ENCODE data around the gene GNG2.
A peak's percentile ranks its signal among the peaks of the same experiment; 100 is the strongest.

Gene GNG2

DNA sequence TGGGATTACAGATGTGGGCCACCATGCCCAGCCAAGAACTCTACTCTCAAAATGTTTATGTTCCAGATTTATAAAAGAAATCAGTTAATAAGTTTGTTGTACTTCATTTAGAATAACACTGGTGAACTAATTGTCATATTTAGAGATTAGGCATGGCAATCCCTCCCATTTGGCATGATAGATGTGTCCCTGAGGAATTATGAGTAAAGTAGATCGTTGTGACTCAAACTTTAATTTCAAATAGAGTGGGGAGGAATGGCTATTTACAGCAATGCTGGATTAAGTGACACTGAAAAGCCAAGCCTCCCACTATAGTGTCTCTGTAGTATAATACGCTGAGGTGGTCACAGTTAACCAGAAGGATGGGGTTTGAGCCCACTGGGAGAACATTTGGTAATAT is 89.6 kb downstream of the GNG2 start:
- no peak for DNase-seq

DNA sequence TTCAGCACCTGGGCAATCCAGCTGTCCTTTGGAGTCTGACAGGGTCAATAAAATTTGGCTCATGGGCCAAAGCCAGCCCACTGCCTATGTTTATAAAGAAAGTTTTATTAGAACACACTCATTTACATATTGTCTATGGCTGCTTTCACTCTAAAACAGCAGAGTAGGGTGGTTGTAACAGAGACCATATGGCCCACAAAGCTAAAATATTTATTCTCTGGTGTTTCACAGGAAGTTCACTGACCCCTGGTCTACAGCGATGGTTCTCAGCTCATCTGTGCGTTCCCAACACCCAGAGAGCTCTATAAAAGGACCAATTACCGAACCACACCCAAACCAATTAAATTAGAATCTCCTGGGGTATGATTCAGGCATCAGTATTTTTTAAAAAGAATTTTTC is 91.2 kb downstream of the GNG2 start:
- DNase-seq: no peak

- no peak for DNase-seq
These were observed 93.6 kb downstream of the GNG2 start for GRCh38 chr14:51954031-51954430.

DNA sequence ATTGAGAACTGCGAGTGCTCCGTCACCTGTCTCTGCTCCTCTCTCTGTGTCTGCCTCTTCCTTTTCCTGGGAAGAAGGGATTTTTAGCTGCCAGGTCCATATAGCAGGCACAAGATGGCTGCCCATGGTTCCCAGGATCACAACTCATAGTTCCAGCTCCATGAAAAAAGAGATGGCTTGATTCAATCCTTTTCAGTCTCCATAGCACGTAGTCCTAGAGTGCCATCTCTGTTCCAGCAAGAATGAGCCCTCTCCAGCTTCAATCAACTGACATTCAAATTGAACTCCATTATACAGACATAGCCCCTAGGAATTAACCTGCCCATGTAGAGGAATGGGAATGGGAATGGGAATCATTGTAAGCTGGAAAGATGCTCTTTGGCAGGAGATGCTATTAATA is 94.2 kb downstream of the GNG2 start:
- DNase-seq: no peak

DNA sequence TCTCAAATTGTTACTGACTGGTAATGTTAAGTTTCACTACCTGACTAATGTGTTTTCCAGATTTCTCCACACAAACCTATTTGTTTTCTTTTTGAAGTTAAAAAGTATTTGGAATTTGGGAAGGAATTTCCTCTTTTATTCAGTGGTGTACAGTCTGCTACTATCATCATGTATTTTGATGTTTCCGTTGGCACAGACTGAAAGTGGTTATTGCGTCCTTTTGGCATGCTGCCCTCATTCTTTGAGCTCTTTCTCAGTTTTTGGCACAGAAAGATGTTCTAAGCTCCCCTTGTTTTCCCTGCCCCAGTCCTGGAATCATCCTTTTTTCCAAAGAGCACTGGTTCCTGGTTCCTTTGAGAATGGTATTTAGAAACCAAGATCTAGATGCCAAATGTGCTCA is 97.5 kb downstream of the GNG2 start:
- no peak for DNase-seq

- DNase-seq: no peak
These were observed 99.5 kb downstream of the GNG2 start for GRCh38 chr14:51959928-51960327.

DNA sequence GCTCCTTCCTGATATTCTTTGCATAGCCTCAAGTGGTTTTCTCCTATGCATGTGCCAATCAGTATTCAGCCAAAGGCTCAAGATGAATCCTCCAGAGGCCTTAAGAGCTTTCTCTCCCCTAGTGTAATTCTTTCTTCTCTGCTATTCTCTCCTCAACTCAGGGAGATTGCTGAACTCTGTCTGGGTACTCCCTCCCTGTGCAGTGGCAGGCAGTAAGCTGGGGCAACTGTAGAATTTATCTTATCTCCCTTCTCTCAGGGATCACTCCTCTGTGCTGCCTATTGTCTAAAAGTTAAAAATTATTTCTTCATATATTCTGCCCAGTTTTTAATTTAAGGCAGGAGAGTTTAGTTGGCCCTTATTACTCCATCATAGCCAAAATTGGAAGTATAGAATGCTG is 100.5 kb downstream of the GNG2 start:
- no peak for DNase-seq

DNA sequence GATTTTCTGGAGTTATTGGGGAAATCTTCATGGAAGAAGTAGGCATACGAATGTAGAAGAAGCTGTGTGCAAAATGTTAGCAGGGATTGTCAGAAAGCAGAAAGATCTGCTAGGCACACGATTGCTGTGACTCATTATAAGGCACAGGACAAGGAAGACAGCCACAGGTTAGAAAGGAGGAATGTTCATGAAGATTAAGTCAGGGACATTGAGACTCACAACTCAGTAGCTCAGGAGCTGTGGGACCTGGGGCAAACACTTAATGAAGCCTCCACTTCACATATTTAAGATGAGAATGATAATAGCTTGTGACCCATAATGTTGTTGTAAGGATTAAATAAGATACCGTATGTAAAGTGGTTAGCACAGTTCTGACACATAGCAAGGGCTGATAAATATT is 102.3 kb downstream of the GNG2 start:
- DNase-seq: no peak

GRCh38 chr14:51963286-51963685 is 102.9 kb downstream of the GNG2 start:
- DNase-seq: no peak

- DNase-seq: no peak
These were observed 107.1 kb downstream of the GNG2 start for GRCh38 chr14:51967521-51967920.

GRCh38 chr14:51969852-51970540 is 109.6 kb downstream of the GNG2 start:
- DNase-seq: no peak

DNA sequence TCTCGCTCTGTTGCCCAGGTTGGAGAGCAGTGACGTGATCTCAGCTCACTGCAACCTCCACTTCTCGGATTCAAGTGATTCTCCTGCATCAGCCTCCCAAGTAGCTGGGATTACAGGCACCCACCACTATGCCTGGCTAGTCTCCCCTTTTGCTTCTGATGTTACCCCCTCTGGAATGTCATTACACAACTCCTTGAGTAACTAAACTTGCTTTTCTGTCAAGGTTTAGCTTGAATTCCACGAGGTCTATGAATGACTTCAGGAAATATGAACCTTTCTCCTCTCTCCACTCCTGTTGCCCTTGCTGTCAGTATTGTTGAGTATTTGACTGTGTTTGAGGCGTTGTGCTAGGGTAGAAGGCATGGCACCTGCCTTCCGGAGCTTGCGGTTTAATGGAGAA is 112.2 kb downstream of the GNG2 start:
- no peak for DNase-seq

DNA sequence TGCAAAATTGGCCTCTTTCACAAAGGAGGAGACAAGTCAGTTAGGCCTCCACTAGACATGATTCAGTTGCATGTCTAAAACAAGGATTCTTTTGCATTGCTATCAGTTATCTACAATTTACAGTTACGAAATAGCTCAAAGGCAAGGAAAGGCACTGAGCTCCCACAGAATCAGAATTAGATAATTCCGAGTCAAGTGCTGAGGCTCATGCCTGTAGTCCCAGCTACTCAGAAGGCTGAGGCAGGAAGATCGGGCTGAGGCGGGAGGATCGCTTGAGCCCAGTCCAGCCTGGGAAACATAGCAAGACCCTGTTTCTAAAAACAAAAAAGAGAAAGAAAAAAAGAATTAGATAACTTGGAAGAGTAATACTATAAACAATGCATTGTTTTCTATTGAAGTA is 116.7 kb downstream of the GNG2 start:
- no peak for DNase-seq

DNA sequence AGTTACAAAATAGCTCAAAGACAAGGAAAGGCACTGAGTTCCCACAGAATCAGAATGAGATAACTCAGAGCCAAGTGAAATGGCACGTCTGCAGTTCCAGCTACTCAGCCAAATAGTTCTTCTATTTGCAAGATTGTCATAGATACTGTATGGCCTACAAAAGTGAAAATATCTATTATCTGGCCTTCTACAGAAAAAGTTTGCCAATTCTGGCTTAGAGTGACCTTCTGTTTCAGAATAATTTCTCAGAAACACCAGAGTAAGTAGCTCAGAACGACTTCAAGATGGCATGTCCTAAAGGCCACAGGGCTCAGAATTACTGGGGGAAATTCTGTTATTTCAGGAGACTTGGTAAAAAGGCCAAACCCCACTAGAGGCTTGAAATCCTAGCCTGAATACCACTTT is 118.3 kb downstream of the GNG2 start:
- no peak for DNase-seq

GRCh38 chr14:51979088-51979709 is 118.8 kb downstream of the GNG2 start:
- DNase-seq: peak; percentile 80

DNA sequence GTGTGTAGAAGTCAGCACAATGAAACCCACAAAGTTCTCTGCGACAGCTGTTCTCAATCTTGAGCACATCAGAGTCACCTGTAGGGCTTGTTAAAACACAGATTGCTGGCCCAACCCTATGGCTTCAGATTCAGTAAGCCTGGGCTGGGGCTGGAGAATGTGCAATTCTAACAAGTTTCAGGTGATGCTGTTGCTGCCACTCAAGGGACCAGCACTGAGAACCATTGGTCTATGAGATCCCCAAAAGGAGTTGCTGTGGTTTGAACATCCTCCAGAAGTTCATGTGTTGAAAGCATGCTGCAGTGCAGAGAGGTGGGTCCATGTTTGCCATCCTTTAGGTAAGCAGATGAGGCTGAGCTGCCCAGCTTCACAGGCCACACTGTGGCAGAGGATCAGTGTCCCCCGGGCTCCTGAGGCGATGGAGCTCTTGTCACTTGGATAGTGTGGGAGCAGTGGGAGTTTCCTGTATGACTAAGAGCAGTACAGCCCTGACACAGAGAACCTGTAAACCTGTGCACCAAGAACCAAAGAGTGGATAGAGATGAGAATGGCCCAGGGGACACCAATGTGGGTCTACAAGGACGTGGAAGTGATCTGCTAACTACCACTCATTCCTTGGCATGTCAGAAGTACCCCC is 120.9 kb downstream of the GNG2 start:
- no peak for DNase-seq

DNA sequence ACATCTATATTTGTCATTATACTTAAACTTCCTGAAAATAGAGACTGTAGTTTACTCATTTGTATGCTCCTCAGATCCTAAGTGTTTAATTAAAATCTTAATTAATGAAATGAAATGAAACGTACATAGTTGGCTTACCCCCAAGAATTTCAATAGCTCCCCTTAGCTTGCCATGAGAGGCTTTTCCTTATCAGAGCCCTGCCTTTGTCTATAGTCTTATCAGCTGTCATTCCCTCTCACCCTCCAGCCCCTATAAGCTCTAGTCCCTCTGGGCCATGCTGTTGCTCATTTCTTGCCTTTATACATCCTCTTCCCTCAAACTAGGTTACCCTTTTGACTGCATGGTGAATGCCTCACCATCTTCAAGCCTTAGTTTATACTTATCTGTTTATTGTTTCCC is 127.8 kb downstream of the GNG2 start:
- no peak for DNase-seq

- peak; percentile 94 for DNase-seq
These were observed 129.2 kb downstream of the GNG2 start, which contains the start of gene RTRAF for GRCh38 chr14:51989293-51990234. Gene RTRAF (plus strand): TSS chr14:51989546. CDS start chr14:51989640, 94 bp downstream.

DNA sequence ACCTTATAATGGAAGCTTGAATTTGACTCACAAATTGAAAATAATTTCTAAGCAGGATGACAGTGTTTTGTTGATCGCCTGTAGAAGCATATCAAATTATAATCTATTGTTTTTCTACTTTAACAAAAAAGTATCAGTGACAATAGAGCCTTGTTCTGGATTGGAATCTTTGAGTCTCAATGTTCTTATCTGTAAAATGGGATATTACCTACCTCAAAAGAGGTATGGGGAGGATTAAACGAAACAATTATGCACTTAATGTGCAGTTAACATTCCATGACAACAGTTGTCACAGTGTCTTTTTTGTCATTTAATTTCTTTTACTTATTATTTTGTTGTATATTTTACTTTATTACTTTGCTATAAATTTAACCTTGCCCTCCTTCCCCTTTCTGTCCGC is 130.1 kb downstream of the GNG2 start:
- DNase-seq: no peak

GRCh38 chr14:51993285-51993920 is 133.0 kb downstream of the GNG2 start:
- no peak for DNase-seq

GRCh38 chr14:51996148-51996746 is 135.8 kb downstream of the GNG2 start:
- DNase-seq: no peak

GRCh38 chr14:51998348-51998747 is 137.9 kb downstream of the GNG2 start:
- DNase-seq: no peak
